Hematopoietic multipotent progenitor cell treated with erythropoietin and hydrocortisone succinate and interleukin-3 and kit ligand, for 4 days (in vitro differentiated cells): ENCODE results near the gene TMEM72.

Source experiments
- DNase-seq: peaks from one replicate; pipeline ENCODE4 v3.0.0-alpha.2; 2015

The TMEM72 gene

DNA sequence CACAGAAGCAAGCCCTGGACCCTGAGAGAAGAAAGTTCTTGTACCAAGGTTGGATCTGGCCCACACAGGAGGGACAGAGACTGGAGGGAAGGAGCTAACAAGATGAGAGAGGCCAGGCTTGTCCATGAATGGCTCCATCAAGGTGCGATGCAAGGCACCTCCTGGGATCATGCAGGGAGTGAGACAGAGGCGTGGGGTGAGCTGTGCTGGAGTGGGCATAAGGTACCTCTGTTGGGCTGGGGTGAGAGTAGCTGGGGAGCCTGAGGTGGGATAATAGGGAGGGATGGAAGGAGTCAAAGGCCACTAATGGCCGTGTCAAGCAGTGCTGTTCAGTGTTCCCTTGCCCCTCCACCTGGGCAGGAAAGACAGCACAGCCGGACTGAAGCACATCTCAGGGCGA is 9.9 kb downstream of the TMEM72 start:
- DNase-seq = no peak

DNA sequence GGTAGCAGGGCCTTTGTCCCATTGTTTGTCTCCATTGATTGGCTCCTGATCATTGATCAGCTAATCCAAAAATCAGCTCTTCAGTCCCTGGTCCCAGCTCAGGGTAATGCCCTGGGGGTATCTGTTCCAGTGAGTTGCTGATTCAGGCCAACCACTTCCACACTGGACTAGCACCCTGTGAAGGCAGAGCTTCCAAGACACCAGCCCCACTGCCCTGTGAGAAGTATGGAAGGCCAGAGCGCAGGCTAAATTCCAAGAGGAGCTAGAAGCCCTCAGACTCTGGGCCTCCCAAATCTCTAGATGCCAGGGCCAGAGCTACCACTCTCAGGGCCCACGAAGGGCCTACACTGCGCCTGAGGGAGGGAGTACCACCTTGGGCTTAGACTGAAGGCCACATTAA is 10.4 kb downstream of the TMEM72 start:
- DNase-seq = no peak

DNA sequence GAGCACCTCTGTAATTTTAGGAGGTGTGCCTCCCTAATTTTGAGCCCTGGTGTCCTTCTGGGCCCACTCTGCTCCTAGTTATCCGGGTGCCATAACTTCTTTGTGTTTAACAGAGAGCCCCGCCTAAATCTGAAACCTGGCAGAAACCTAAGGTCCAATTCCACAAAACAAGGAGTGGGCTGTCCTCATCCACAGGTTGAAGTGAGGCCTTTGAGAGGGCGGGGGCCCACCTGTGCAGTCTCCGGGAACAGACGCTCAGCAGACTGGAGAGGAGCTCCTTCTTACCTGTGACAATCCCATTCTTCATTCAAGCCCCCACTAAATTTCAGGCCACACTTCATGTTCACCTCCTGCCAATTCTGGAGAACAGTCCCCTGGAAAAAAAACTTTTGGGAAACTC is 10.9 kb downstream of the TMEM72 start:
- no peak for DNase-seq

DNA sequence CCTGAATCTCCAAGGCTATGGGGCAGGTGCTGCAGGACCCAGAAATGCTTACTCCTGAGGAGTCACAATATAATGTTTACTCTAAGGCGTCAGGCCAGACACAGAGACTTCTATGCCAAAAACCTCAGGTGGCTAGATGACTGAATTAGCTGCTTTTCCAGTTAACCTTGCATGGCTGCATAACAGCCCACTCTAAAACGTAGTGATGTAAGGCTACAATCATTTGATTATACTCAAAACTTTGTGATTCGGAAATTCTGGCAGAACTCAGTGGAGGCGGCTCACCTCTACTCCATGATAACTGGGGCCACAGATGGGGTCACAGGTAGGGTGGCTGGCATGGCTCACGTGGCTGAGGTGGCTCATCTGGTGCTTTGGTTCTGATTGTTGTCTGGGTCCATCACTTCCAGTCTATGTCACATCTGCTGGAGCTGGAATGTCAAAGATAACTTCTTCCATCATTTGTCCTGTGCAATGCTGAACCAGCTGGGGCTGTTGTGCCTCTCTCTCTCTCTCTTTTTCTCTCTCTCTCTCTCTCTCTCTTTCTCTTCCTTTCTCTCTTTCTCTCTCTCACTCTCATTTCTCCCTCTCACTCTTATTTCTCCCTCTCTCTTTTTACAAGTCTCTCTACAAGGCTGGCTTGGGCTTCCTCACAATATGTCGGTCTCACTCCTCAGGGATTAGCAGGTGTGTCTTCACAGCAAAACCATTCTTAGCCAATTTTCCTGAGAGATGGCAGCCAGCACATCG is 11.8 kb downstream of the TMEM72 start:
- DNase-seq = no peak

DNA sequence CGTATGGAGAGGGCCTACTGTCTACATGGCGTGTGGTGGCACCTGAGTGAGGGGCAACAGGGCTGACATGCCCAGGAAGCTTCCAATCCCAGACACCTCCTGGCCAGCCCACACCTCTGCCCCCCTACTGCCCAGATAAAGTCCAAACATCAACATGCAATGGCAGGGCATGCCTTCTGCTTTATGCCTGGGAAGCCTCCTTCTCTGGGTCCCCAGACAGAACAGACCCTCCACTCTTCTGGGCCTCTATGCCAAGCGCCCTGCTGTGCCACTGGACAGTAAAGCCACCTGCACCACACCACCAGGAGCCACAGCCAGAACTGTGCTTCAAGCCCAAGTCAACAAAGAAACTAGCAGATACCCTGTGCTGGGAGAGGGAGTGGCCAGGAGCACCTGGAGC is 12.5 kb downstream of the TMEM72 start:
- no peak for DNase-seq

DNA sequence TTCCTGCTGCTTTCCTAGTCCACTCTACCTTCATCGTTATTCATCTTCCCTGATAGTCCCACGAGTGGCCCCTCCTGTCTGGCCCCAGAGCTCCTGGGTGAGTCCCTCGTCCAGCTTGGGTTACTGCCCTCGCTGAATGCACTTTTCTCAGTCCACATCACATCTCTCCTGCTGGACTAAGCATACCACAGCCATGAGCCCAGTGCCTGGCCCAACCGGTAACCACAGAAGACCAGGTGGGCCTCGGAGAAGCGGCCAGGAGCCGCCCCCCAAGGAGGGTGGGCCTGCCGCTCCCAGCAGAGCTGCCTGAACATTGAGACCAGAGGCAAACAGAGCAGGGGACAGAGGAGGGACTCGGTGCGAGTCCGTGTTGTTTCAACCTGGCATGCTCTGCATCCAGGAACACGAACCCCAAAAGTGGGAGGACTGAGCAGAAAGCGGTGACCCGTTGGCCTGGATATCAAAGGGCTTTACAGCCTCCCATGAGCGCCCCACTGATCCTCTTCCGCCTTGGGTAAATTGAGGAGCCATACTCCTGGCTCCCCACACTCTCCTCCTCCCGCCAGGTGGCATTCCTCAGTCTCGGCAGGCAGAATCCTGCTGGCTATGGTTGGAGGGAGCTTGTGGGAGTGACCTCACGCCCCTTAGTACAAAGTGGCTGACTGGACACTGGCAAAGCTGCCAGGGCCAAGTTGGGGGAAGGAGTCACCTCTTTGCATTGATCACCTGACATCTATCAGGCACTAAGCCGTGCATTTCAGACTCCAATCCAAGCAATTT is 13.3 kb downstream of the TMEM72 start:
- no peak for DNase-seq

DNA sequence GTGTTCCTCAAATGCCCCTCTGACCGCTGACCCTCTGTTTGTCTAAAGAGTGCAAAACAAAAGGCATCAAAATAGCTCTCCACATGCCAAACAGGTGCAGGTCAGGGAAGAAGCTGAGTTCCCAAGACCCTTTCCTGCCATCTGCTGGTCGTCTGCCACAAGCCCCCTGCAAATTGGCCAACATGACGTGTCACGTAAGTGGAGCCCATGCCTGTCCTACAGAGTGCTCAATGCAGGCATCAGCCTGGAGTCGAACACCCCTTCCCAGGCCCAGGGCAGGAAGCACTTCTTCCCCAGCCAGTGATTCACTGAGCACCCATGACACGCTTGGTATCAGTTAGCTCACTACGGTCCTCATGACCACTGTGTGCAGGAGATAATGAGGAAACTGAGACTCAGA is 14.1 kb downstream of the TMEM72 start:
- DNase-seq = peak; percentile 78

DNA sequence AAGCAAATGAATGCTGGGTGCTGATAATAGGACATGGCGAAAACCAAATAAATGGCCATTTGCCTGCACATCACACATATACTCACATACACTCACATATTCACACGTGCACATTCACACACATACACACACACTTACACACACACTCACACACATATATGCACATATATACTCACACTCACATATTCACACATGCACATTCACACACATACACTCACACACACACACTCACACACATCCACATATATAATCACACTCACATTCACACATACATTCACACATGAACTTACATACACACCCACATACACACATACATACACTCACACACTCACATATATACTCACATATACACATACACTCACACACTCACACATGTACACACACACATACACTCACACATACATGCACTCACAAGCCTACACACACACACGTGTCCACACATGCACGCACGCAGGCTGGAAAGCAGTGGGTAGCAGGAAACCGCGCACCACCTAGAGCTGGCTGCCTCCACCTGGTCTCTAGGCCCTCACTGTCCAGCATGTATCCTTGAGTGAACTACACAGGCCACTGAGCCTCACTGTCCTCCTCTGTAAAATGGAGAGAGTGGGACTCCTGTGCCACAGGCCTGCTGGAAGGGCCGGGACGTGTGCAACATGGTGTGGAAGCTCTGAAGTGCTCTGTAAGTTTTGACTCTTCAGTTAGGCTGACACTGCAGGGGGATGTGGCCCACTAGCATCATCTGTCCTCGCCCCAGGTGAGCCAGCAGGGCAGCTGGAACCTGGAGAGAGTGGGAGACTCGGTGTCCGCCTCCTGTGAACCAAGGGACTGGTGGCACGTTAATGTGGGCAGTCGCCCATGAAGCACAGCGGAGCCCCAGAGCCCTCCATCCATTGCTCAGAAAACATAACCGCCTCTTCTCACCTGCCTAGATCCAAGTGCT is 14.9 kb downstream of the TMEM72 start:
- DNase-seq = no peak

DNA sequence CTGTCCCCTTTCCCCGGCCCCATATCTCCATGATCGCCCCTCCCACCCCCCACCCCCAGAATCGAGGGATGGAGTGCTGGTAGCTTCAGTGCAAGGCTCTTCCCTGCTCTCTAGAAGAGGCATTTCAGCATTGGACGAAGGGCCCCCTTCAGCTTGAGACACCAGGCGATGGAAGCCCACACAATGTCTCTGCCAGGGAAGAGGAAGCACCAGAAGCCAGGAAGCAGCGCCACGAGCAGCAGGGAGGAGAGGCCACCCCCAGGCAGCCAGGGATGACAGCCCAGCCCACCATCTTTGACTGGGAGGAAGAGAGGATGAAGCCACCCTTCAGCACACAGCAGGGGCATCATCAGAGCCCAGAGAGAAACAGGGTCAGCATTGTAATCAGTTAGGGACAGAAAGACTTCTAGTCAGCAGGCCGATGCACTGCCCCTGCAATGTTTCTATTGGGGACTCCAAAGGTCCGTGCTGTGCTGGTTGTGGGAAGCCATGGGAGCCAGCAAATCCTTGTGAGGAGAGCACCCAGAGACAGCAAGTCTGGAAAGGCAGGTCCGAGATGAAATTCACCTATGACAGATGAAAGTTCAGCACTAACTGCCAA is 15.7 kb downstream of the TMEM72 start:
- DNase-seq = no peak

DNA sequence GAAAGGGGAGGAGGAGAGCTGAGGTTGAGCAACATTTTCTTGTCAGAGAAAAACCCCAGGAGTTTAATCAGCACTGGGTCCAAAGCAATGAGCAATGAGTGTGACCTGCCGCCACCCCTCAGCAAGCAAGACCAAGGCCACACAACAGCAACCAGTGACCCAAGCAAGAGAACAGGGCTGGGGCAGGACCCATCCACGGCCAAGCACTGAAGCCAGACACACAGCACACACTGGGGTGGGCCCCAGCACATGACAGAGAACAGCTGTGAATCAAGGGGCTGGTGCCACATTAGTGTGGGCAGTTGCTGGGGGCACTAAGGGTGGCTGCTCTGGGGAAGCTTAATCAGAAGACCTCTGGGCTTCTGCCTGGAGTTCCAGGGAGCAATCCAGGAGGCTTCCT is 16.2 kb downstream of the TMEM72 start:
- no peak for DNase-seq

DNA sequence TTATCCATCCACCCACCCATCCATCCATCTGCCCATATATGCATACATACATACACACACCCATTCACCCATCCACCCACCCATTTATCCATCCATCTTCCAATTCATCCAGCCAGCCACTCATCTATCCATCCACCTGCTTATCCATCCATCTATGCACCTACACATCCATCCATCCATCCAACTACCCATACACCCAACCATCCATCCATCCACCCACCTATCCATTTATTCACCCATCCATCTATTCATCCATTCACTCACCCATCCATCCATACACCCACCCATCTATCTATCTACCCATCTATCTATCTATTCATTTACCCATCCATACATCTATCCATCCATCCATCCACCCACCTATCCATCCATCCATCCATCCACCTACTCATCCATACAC is 17.3 kb downstream of the TMEM72 start:
- no peak for DNase-seq

DNA sequence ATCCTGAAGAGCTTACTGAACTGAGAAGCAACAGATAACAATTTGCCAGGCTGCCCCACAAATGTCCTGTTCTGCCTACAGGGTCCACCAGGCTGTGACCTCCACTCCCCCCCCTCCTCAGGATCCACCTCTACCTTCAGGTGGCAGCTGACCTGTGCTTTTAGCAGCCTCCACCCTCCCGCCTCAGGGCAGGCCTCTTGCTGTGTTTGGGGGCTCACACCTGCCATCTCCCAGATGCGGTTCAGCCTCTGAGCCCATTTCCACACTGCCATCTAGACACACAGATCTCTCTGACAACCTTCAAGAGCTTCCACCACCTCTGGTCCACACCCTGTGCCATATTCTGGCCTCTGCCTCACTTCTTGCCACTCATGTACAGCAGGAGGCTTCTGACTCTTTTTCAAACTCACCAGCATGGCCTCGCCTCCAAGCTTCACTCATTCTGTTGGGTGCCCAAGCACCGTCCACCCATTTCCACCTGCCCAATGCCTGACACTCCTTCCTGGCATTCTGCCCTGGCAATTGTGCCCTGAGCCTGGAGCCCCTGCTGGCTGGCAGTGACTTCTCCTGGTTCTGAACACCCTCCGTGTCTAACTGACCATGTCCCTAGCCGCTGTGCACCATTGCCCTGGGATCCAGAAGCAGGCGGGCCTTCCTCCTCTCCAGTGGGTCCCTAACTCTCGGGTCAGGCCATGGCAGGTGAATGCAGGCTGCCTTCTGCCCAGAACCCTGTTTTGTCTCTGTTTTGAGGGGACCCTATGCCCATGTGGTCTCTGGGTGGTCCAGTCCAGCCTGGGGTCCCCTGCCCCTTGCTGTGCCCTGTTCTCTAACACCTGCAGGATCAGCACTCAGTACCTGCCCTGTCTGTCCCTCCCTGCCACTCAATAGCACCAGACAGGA is 18.5 kb downstream of the TMEM72 start:
- no peak for DNase-seq

DNA sequence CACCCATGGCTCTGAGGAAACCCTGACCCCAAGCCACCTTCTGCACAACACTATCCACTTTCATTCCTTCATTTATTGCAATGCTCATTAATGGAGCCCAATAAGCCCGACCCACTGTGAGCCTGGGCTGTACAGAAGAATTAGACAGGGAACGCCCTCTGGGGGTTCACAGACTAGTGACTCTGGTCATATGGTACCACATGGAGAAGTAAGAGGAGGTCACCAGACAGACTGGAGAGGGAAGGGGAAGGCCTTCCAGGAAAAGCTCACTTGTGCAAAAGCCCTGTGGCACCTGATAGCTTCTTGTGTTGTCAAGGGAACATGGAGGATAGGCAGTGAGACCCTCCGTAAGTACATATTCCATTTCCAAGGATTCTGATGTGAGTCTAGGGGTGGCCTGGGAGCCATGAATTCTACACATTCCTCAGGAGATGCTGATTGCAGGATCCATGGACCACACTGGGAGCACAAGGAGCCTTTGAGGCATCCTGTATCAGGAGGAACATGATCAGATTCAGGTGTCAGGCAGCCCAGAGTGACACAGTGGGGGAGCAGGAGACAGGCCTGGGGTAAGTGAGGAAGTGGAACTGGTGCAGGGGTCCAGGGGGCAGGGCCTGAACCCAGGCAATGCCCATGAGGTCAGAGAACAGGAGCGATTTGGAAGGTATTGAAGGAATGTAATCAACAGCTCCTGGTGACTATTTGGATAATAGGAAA is 19.9 kb downstream of the TMEM72 start:
- no peak for DNase-seq

DNA sequence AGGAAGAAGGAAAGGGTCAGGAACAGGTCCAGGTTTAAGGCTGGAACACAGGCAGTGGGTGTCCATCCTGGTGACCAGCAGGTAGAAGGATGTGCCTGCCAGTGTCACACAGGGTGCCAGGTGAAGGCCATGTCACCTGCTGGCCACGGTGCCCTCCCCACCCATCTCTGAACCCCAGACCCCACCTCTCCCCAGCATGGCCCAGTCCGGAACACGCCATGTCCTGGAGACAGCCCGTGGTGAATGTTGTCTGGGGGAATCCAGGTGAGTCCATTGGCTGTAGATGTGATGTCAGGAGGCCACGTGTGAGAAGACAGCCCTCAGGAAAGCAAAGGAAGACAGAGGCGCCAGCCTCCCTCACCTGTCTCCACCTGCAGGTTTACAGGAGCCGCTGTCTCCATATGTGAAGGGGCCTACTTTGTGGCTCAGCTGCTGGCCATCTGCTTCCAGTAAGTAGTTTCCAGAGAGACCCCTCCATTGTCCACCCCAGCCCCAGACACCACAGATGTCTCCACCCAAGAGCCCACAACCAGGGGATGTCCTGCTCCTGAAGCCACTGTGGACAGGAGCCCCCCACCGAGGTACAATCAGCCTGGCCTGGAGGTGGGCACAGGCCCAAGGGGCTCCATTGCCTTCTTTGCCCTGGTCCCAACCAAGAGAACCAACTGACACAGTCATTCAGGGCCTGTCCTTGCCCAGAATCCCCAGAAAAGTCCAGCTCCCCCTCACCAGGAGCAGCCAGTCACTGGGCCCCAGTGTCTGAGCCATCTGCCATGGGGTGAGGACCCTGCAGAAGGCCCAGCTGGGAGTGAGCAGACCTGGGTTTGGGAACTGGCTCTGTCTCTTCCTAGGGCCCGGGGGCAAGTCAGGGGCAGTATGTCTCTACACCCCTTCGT is 20.7 kb downstream of the TMEM72 start:
- no peak for DNase-seq

DNA sequence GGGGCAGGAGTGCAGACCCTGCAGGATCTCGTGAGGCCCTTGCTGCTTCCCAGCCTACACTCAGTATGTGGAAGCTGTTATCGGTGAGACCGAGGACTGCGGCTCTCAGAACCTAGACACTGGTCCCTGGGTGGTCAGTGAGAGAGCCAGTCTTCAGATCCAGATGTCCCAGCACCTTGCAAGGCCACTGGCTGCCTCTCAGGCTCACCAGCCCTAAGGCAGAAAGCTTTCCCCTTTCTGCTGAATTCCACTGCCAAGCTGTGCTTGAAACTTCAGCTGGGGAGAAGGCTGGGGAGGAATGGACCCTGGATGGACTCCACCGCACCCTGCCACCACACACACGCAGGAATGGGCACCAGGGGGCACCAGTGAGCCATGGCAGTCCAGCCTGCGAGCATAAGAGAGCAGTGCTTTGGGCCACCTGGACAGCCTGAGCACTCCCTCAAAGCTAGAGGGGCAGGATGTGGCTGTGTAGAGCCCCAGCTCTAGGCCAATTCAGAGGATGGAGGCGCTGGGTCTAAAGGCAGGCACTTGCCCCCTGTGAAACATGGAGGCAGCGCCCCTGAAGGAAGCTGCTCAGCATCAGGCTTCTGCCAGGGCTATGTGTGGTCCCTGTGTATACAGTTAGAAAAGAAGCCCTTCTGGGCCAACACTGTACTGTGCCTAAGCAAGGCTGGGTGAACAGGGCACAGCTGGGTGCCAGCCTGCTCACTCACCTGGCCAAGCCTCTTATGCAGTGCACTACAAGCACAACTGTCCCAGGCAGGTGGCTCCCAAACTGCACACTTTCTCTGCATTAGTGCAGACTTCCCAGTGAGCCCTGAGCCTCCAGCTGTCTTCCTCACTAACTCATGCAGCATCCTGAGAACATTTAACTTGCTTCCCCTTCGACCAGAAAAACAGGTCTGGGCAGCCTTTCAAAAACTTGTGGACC is 21.6 kb downstream of the TMEM72 start:
- peak; percentile 88 for DNase-seq

DNA sequence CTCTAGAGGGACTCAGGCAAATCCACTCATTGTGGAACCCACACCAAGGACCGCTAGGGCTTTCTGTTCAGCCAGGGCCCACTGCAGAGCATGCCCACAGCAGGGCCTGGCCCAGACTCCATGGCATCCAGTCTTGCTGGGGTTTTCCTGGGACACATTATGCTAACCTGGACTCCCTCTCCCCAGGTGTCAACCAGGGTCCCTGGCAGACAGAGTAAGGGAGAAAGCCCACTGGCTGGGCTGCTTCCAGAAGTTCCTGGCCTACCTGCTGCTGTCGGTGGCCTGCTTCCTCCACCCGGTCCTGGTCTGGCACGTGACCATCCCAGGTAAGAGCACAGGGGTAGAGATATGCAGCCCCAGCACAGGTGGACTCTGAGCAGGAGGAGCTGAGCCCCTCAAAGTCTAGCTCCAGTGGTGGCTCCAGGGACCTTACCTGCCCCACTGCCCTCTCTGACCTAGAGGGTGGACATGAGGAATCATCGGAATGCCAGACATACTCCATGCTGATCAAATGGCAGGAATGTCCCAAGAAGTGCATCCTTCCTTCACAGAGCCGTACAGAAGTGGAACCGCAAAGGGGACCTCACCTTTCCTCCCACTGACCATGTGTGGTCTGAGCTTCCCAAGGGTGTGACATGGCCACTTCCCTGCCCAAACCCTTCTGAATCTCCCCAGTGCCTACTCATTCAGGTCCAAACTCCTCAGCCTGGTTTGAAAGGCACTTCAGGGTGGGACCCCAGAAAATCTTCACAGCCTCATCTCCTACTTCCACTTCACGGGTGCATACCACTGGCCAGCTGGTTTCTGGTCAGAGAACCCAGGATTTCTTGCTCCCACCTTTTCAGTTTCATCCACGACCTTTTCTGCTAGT is 22.5 kb downstream of the TMEM72 start:
- no peak for DNase-seq

DNA sequence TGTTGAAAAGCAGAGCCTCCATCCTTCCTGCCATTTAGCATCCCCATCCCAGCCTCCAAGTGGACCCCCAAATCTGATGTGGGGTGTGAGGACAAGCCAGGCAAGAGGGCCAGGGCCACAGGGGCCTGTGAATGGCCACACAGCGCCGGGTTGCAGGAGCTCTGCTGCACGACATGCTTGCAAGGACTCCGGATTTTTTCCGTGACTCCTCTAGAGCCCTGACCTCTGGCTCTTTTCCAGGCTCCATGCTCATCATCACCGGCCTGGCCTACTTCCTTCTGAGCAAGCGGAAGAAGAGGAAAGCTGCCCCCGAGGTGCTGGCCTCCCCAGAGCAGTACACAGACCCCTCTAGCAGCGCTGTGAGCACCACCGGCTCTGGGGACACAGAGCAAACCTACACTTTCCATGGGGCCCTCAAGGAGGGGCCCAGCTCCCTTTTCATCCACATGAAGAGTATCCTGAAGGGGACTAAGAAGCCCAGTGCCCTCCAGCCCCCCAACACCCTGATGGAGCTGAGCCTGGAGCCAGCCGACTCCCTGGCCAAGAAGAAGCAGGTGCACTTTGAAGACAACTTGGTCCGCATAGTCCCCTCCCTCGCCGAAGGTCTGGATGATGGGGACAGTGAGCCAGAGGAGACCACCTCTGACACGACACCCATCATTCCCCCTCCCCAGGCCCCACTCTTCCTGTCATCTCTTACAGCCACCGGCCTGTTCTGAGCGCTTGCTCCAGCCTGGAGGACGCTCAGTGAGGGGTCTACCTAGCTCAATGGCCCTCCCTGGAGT is 23.5 kb downstream of the TMEM72 start:
- no peak for DNase-seq
